CD14-positive monocyte (primary cell): ENCODE results near the gene PPBP. TPM values are rescaled to one million over a fixed set of nuclear protein-coding genes. Genes with fewer than 3 reads are reported as not detected.

Source experiments
- DNase-seq, 3 donors: peaks; one replicate each; pipeline ENCODE4 v3.0.0-alpha.2; 2011 to 2022
- H2AFZ ChIP-seq: 2 replicates; pipeline ENCODE4 v1.6.0; 2012; ENCODE audit warnings: mild to moderate bottlenecking, low read depth, low read length, inconsistent platforms; ENCODE audit not compliant: insufficient read depth, poor library complexity, severe bottlenecking
- H3K27ac ChIP-seq, 2 donors: 1 replicate in 1 of 2; 2 replicates in 1 of 2; pipeline ENCODE4 v1.5.1; 2012 to 2013; ENCODE audit warnings: low read length in 2 of 2, control low read depth in 1 of 2, inconsistent platforms in 1 of 2, low read depth in 1 of 2, mild to moderate bottlenecking in 1 of 2
- H3K27me3 ChIP-seq, 2 donors: one replicate each; pipeline versions ENCODE4 v1.6.0 to v1.6.1; 2011 to 2013; ENCODE audit warnings: low read length in 2 of 2; ENCODE audit not compliant: control insufficient read depth in 2 of 2, insufficient read depth in 2 of 2
- H3K36me3 ChIP-seq, 2 donors: replicated peaks in 1 of 2; 1 replicate in 1 of 2; 2 replicates in 1 of 2; pipeline versions ENCODE4 v1.5.1 to v1.6.1; 2012 to 2013; ENCODE audit warnings: low read length in 2 of 2, control low read depth in 1 of 2, inconsistent platforms in 1 of 2, mild to moderate bottlenecking in 1 of 2; ENCODE audit not compliant: insufficient read depth in 2 of 2, control insufficient read depth in 1 of 2
- H3K4me1 ChIP-seq, 2 donors: 1 replicate in 1 of 2; 2 replicates in 1 of 2; pipeline versions ENCODE4 v1.5.1 to v1.6.1; 2012 to 2013; ENCODE audit warnings: low read length in 2 of 2, control low read depth in 1 of 2, inconsistent platforms in 1 of 2, mild to moderate bottlenecking in 1 of 2, moderate library complexity in 1 of 2; ENCODE audit not compliant: insufficient read depth in 2 of 2, control insufficient read depth in 1 of 2
- H3K4me2 ChIP-seq: replicated peaks from 2 replicates; pipeline ENCODE3; 2012; ENCODE audit warnings: low read length, moderate library complexity, mild to moderate bottlenecking; ENCODE audit not compliant: poor library complexity, severe bottlenecking; ENCODE audit errors: extremely low read depth
- H3K4me3 ChIP-seq, 3 experiments: fragments of 200-600 bp in 1 of 3; sonication (generic) in 1 of 3; replicated peaks in 1 of 3; 1 replicate in 2 of 3; 2 replicates in 1 of 3; pipeline ENCODE4 v1.5.1; 2011 to 2013; ENCODE audit warnings: low read length in 3 of 3, mild to moderate bottlenecking in 3 of 3, control low read depth in 2 of 3, low read depth in 2 of 3, inconsistent platforms in 1 of 3, moderate library complexity in 1 of 3
- H3K79me2 ChIP-seq: 2 replicates; pipeline ENCODE4 v1.6.0; 2012; ENCODE audit warnings: mild to moderate bottlenecking, control low read depth, inconsistent platforms, low read length, moderate library complexity; ENCODE audit not compliant: insufficient read depth
- H3K9ac ChIP-seq: 2 replicates; pipeline ENCODE4 v1.6.0; 2017; ENCODE audit warnings: low read length, mild to moderate bottlenecking; ENCODE audit not compliant: insufficient read depth, poor library complexity, severe bottlenecking
- H3K9me3 ChIP-seq, 2 donors: replicated peaks in 1 of 2; 1 replicate in 1 of 2; 2 replicates in 1 of 2; pipeline versions ENCODE4 v1.5.1 to v1.6.1; 2012 to 2013; ENCODE audit warnings: low read length in 2 of 2, control low read depth in 1 of 2; ENCODE audit not compliant: control insufficient read depth in 1 of 2, insufficient read depth in 1 of 2
- H4K20me1 ChIP-seq: 2 replicates; pipeline ENCODE4 v1.6.0; 2012; ENCODE audit warnings: mild to moderate bottlenecking, low read length, control low read depth, moderate library complexity; ENCODE audit not compliant: insufficient read depth
- H3K27ac Mint-ChIP-seq, 7 donors: one replicate each; pipeline ENCODE4 v1.8.0; 2020; ENCODE audit warnings: mild to moderate bottlenecking in 7 of 7, mixed read lengths in 7 of 7, moderate library complexity in 6 of 7, inconsistent platforms in 2 of 7
- H3K27me3 Mint-ChIP-seq, 3 donors: one replicate each; pipeline ENCODE4 v1.8.0; 2021 to 2022; ENCODE audit warnings: low read depth in 3 of 3, mild to moderate bottlenecking in 3 of 3, mixed read lengths in 3 of 3, moderate library complexity in 3 of 3, inconsistent platforms in 1 of 3
- H3K36me3 Mint-ChIP-seq, 2 donors: one replicate each; pipeline ENCODE4 v1.8.0; 2020; ENCODE audit warnings: mixed read lengths in 2 of 2, inconsistent platforms in 1 of 2, mild to moderate bottlenecking in 1 of 2
- H3K4me1 Mint-ChIP-seq: one replicate; pipeline ENCODE4 v1.8.0; 2020; ENCODE audit warnings: mild to moderate bottlenecking, mixed read lengths
- H3K4me3 Mint-ChIP-seq, 2 donors: one replicate each; pipeline ENCODE4 v1.8.0; 2020; ENCODE audit warnings: mild to moderate bottlenecking in 2 of 2, mixed read lengths in 2 of 2, moderate library complexity in 1 of 2
- H3K9me3 Mint-ChIP-seq, 7 donors: one replicate each; pipeline ENCODE4 v1.8.0; 2020 to 2022; ENCODE audit warnings: mixed read lengths in 7 of 7, mild to moderate bottlenecking in 6 of 7, moderate library complexity in 6 of 7, inconsistent platforms in 2 of 7
- WGBS: methylation state at CpG from one replicate; pipeline ENCODE4 v1.1.5; 2013; ENCODE audit warnings: missing lambda C conversion rate; ENCODE audit not compliant: insufficient coverage; 5-methylcytosine and 5-hydroxymethylcytosine counted together
- intact Hi-C, 2 donors: fragments of 100-400 bp; cut with micrococcal nuclease; formaldehyde crosslinking; loops; one replicate each; pipeline versions ENCODE4 v1.15.0 to v1.15.1; 2023
- polyA plus RNA-seq, 3 donors: library from polyadenylated mRNA; depleted of rRNA in 1 of 3; unstranded in 2 of 3; stranded (reverse) in 1 of 3; fragments of 300-500 nt in 2 of 3; fragments of >200 nt in 1 of 3; fragmentation: Illumina TruSeq in 2 of 3; gene quantifications; 1 replicate in 2 of 3; 2 replicates in 1 of 3; pipeline ENCODE4 v1.2.3, GENCODE V29; 2012 to 2021
- TF ChIP-seq, protein P1 (sequence below): fragments of 200-600 bp; IDR thresholded peaks from one replicate; pipeline ENCODE4 v1.8.0; 2022; ENCODE audit warnings: antibody characterized with exemption, mild to moderate bottlenecking

Gene PPBP
- polyA plus RNA-seq, 3 donors, result 0.65 to 63.1 (median 16.3) TPM

DNA sequence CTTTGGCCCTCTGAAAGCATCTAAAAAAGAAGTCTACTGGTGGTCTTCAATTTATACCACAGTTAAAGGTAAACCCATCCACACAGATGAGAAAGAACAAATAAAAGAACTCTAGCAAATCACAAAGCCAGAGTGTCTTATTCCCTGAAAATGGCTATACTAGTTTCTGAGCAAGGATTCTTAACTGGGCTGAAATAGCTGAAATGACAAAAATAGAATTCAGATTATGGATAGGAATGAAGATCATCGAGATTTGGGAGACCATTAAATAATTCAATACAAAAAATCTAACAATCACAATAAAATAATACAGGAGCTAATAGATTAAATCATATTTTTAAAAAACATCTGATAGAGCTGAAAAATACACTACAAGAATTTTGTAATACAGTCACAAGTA, 18.0 kb downstream of the PPBP start:
- no CpG with 5 or more reads among the region's 1 CpG for WGBS
- intact Hi-C loops, result no loop called here

DNA sequence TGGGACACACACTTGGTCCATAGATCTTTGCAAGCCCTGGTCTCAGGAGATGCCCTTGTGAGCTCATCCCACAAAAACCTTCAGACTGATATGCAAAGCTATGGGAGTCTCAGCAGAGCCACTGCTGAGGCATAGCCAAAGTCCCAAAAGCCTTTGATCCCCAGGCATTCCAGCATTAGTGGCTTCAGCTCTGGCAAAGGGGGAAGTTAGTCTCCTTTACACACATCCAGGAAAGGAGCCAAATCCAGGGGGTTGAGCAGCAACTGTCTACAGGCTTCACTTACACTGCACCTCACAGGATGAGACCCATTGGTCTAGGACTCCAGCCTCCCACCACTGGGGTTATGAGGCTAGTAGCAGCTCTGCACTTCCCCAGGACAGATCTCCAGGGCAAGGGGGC, 20.1 kb downstream of the PPBP start:
- Histone ChIP-seq H3K9ac (no peak overlapping the region), H3K27ac (no peak overlapping the region), H3K4me1 (no peaks in the 10 kb centered on the region), H3K4me3 (no peak overlapping the region), H3K27me3 (no peaks in the 10 kb centered on the region), H4K20me1 (no peaks in the 10 kb centered on the region), H3K4me2 (no peak overlapping the region), H2AFZ (no peak overlapping the region), H3K36me3 (no peaks in the 10 kb centered on the region), H3K9me3 (peaks cover 8 to 10% of the 10 kb centered on the region in 2 donors), H3K79me2 (no peaks in the 10 kb centered on the region)
- TF ChIP-seq, protein P1, sequence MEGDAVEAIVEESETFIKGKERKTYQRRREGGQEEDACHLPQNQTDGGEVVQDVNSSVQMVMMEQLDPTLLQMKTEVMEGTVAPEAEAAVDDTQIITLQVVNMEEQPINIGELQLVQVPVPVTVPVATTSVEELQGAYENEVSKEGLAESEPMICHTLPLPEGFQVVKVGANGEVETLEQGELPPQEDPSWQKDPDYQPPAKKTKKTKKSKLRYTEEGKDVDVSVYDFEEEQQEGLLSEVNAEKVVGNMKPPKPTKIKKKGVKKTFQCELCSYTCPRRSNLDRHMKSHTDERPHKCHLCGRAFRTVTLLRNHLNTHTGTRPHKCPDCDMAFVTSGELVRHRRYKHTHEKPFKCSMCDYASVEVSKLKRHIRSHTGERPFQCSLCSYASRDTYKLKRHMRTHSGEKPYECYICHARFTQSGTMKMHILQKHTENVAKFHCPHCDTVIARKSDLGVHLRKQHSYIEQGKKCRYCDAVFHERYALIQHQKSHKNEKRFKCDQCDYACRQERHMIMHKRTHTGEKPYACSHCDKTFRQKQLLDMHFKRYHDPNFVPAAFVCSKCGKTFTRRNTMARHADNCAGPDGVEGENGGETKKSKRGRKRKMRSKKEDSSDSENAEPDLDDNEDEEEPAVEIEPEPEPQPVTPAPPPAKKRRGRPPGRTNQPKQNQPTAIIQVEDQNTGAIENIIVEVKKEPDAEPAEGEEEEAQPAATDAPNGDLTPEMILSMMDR, result no peak
- H3K4me1 Mint-ChIP-seq, result no peaks in the 10 kb centered on the region
- peaks cover 14 to 35% (median 23%) of the 10 kb centered on the region in 7 donors for H3K9me3 Mint-ChIP-seq
- no peak overlapping the region for H3K27ac Mint-ChIP-seq
- intact Hi-C loops, result no loop called here
- H3K36me3 Mint-ChIP-seq, result no peaks in the 10 kb centered on the region
- no peak for DNase-seq
- H3K4me3 Mint-ChIP-seq, result no peak overlapping the region
- H3K27me3 Mint-ChIP-seq, result no peaks in the 10 kb centered on the region

More for the DNA sequence above, 18.0 kb downstream of the PPBP start:
- Histone ChIP-seq H4K20me1 (no peaks in the 10 kb centered on the region), H3K27me3 (no peaks in the 10 kb centered on the region), H3K79me2 (no peaks in the 10 kb centered on the region), H3K9me3 (peaks cover 8 to 14% of the 10 kb centered on the region in 2 donors), H3K27ac (no peak overlapping the region), H3K4me1 (no peaks in the 10 kb centered on the region), H3K9ac (no peak overlapping the region), H3K4me3 (no peak overlapping the region), H3K36me3 (no peaks in the 10 kb centered on the region), H3K4me2 (no peak overlapping the region), H2AFZ (no peak overlapping the region)
- Mint-ChIP-seq H3K36me3 (no peaks in the 10 kb centered on the region), H3K27me3 (no peaks in the 10 kb centered on the region), H3K27ac (no peak overlapping the region), H3K4me3 (no peak overlapping the region), H3K9me3 (peaks cover 11 to 37% (median 29%) of the 10 kb centered on the region in 7 donors), H3K4me1 (no peaks in the 10 kb centered on the region)
- no peak for DNase-seq
- TF ChIP-seq, protein P1, result no peak
